HG02571 (cell line): ENCODE measurements around the gene TPRN.

Source experiments
- ATAC-seq: cut with Tn5 transposase; IDR thresholded peaks from one replicate; pipeline ENCODE4 v1.9.1; 2021; ENCODE audit warnings: mild to moderate bottlenecking, moderate library complexity; ENCODE audit not compliant: unreplicated experiment

Gene TPRN

DNA sequence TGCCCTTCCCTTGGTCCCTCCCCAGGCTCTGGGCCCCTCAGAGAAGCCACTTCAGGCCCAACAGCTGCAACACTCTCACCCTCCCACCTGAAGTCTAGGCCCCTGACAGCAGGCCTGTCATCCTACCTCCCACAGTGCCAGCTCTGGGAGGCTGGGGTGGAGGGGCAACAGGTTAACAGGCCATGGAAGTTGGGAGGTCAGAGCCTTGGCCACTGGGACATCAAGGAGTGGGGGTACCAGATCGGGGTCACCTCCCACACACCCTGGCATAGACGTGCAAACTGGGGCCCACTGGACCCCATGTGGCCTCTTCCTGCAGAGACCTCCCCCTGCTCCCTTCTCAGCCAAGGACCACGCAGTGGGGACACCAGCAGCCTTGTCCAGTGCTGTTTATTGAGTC is 9.3 kb downstream of the TPRN start:
- ATAC-seq, result no peak

DNA sequence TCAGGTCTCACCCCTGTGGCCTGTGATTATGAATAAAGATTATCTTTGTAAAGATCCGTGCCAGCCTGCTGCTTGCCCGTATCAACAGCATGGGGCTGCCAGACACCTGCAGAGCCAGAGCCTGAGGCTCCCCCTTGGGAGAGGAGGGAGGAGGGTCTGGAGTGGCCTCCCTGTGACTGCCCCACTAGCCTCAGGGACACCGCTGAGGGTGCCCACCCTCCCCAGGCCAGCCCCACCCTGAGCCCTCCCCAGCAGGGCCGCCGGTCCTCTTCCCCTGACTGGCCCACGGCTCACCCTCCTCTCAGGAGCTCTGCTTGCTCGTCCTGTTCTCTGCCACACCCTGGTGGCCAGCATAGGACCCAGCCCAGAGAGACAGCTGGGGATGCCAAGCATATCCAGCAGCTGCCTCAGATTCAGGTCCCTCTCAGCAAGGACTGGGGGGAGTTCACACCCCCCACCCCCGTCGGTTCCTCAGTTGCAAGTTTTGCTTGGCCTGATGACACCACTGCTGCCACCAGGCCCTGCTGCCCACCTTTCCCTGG is 10.2 kb downstream of the TPRN start:
- ATAC-seq, result no peak

DNA sequence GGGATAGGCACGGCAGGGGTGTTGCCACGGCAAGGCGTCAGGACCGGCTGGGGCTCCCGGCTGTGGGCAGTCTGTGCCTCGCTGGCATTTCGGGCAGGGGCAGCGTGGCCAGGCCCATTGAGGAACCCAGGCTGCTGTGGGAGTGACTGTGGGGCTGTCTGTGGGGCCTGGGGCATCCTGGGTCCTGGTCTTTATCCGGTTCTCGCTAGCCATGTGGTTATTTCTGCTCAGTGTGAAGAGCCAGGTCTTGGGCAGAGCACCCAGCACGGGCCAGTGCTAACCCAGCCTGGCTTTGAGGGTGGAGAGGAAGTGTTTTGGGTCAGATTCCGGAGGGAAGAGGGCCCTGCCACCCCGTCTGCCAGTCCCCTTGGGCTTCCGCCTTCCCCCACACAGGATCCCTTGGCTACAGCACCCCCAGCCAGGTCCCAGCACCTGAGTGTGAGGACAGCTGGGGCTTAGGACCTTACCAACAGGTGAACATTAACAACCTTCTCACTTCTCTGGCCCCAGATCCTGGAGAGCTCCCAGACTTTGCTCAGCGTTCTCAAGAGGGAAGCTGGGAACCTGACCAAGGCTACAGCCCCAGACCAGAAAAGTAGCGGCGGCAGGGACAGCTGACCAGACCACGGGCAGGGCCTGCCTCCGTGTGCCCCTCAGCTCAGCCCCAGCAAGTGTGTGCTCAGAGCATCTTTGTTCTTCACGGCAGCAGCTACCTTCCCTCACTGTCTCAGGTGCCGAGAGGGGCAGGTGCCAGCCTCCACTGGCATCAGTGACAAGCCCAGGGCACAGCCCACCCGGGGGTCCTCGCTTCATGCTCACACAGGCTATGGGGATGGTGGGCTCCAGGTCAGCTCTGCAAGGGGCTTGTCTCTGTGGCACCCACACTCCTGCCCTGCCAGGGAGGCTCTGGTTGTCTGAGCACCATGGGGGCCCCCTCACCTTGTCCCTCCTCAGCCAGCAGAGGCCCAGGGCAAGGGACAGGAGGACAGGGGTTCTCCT is 10.9 kb downstream of the TPRN start:
- peak; percentile 13 for ATAC-seq

DNA sequence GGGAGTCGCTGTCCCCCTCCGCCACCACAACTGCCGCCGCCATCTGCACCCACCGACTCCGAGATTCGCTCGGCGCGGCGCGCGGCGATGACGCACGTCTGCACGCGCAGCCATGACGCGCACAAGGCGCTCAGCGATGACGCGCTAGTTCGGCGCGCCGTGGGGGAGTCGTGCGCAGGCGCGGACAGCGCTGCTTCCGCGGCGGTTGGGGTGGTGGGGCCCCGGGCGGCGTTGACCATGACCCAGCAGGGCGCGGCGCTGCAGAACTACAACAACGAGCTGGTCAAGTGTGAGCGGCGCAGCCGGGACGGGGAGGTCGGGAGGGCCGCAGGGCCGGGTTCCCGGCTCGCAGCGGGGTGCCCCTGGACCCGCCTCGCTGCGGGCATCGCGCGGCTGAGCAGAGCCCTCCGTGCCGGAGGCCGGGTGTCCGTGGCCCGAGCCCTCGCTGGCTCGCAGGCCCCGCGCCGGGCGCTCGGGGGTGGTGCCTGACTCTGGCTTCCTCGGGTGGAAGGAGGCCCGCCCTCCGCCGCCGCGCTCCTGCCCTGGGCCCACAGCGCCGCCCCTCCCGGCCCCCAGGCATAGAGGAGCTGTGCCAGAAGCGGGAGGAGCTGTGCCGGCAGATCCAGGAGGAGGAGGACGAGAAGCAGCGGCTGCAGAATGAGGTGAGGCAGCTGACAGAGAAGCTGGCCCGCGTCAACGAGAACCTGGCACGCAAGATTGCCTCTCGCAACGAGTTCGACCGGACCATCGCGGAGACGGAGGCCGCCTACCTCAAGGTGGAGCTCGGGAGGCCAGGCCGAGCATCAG is 11.8 kb downstream of the TPRN start, which contains the start of the genes ANAPC2 and SSNA1:
ANAPC2 (minus strand) TSS at position 71 of the 807 bp plus-strand sequence; CDS start at position 43, 28 bp downstream.
SSNA1 (plus strand) TSS at position 187 of the 807 bp plus-strand sequence; CDS start at position 238, 51 bp downstream.
- peak; percentile 69 for ATAC-seq

DNA sequence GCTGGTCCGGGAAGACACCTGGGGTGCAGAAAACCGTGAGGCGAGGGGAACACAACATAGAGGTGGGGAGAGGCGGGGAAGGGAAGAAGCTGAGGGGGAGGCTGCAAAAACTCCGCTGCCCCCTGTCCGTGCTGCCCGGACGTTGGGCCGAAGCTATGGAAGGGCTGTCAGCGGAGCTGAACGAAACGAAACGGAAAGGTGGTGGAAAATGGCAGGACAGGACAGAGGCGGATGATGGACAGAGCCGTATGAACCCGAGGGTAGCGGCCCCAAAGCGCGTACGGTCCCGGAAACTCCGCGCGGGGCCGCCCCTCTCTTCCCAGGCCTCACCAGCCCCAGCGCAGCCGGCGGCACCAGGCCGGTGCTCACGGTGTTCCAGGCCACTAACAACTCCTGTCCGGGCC is 12.5 kb downstream of the TPRN start:
- no peak for ATAC-seq

DNA sequence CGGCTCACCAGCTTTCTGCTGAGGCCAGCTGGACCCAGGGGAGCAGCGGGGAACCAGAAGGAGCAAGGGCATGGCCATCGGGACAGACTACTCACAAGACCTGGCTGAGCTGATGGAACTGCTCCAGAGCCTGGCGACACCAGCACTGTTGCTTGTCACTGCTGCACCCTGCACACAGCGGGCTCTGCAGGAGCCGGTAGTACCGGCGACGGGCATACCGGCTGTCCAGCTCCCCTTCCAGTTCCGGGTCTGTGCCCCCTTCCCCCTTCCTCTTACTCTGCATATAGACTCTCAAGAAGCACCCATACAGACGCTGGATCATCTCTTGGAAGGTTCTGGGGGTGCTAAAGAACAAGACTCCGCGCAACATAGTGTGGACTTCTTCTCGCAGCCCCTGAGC is 13.2 kb downstream of the TPRN start:
- no peak for ATAC-seq

DNA sequence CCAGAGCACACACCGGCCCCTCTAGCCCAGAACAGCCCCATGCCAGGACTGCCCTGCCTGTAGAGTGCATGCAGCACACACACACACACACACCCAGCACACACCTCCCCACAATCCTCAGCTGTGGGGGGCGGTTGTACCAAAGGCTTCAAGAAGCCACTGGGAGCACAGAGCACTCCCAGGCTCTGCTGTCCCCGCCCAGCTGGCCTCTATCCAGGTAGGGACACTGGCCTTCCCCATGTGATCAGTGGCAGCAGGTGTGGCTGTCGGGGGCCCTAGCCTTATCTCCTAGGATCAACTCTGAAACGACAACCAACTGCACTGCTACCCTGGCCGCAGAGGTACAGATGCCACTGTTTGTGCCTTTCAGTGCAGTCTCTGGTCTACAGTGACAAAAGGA is 14.2 kb downstream of the TPRN start:
- ATAC-seq, result no peak

DNA sequence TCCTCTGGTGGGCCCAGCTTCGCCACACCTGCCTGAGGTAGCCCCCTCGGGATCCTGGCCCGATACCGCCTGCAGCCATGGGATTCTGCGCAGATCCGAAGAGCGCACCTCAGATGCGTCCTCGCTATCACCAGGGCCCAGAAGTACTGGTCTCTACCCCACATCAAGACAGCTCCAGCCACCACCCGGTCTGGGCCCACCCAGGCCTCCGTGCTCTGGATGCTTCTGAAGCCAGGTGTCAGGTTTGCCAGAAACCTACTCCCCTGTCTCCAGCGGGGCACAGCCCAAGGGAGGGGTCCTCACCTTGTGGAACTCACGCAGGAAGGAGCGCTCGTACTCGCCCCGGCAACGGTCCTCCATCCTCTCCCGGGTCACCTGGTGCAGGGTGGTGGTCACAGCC is 14.6 kb downstream of the TPRN start:
- no peak for ATAC-seq

DNA sequence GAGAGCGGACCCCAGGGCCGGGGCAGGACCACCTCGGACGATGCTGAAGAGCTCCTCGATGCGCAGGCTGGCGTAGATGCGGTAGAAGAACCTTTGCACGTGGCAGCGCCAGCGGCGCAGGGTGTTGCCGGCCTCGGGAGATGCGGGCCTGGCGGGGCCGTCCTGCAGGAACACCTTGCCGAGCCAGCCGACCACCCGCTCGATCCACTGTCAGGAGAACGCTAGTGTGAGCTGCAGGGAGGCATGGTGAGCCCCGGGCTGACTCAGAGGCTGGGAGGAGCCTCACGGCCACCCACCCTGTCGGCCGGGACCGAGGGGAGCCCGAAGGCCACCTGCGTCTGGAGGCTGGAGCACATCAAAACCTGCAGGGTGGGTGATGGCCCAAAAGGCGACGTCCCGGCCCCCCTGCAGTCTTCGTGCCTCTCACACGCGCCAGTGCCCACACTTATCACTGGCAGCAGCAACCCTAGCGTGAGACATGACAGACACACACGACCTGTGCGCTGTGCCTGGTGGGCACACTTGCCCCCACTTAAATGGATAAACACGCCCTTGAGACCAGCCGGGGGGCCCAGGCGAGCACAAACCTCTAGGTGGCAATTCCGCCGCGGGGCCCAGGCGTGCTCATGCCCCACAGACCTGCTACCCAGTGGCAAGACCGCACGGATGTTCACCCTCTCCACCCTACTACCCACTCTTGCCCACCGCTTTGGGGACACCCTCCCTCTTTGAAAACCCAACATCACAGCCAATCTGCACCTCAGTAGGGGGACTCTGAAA is 15.5 kb downstream of the TPRN start:
- no peak for ATAC-seq

DNA sequence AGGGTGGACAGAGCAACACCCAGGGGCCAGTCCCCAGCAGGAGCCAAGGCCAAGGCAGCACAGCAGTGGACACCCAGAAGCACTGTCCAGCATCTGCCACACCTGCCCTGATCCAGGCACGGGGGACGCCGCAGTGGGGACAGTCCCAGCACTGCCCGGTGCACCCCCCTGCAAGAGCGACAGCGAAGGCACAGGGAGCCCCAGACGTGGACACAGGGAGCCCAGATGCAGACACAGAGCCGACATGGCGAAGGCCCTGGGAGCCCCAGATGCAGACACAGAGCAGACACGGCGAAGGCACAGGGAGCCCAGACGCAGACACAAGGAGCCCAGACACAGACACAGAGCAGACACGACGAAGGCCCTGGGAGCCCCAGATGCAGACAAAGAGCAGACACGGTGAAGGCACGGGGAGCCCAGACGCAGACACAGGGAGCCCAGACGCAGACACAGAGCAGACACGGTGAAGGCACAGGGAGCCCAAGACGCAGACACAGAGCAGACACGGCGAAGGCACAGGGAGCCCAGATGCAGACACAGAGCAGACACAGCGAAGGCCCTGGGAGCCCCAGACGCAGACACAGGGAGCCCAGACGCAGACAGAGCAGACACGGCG is 16.5 kb downstream of the TPRN start:
- no peak for ATAC-seq

DNA sequence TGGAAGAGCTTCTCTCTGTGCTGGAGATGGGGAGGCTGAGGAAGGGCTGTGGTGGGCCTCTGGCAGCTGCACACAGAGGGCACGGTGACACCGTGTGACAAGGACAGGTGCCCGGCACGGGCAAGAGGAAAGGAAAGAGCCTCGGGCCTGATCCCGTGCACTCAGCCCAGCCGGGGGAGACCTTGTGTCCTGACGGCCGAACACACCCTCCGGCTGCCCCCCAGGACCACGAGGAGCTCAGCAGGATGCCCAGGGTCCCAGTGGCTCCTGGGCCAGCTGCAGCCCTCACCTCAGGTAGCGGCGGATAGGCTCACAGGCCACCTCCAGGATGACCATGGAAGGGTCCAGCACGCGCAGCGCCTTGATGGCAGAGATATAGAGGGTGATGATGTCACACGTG is 17.7 kb downstream of the TPRN start:
- ATAC-seq, result no peak

DNA sequence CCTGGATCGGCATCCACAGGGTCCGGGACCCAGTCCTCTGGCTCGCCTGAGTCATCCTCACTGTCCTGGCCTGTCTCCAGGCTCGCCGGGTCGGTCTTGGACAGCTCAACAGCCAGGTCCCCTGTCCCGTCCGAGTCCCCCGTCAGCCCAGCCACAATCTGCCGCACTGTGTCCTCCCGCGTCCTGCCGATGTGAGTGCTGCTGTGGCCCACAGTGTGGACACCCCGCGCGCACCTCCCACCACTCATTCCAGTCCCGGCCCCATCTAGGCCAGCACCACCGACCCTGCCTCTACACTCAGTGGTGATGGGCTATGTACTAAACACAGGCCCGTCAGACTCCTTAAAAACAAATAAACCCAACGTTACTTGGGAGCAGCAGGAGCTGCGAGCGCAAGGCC is 18.9 kb downstream of the TPRN start:
- no peak for ATAC-seq

DNA sequence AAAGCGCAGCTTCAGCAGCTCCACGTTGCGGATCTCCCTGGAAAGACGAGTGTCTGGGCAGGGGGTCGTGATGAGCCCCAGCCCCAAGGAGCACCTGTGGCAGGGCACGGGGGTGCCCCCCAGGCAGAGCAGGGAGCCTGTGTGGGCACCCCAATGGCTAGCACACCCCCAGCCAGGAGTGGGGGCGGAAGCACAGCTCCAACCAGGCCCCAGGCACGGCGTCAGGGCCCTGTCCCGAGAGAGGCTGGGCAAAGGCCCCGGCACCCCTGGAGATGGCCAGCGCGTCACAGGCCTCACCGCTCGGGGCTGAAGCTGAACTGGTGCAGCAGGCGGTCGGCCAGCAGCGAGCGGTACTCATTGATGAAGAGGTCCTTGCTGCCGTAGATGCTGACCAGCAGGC is 20.1 kb downstream of the TPRN start:
- no peak for ATAC-seq

DNA sequence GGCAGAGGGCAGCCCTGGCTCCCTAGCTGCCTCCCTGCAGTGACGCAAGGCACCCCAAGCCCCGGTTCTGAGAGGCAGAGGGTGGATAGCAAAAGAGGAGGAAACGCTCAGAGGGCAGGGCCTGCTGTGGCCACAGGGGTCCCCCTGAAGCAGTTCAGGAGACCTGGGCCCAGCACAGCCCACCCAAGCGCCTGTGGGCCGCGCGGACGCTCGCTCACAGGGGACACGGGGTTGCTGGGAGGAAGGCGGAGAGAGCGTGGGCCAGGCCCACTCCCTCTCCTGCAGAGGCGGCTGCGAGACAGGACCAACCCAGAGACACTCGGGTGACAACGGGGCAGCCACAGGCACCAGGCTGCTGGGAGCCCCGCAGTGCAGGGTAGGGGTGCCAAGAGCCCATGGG is 20.8 kb downstream of the TPRN start:
- no peak for ATAC-seq

DNA sequence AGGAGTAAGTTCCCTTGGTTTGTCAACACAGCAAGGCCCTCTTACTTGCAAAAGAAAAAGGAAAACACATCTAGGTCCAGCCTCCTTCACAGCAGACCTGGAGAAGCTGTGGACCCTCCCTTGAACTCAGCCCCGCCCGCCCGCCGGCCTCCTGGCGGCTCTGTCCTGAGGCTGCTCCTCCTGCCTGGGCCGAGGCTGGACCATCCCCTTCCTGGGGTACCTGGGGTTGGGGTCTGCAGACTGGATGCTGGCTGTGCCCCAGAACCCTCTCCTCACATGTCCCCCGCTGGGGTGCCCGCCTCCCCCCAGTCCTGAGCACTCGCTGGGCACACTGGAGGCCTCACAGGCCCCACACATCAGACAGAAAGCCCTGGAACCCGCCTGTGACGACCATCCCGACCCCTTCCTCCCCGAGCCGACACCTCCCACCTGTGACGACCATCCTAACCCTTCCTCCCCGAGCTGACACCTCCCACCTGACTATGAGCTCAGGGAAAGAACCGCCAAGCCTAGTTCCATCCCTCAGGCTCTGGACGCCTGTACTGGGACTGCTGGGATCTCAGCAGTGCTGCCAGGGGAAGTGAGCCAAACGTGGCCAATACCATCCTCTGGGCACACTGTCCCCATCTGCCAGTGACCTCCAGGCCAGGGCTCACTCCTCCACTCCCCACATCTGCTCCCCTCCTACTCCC is 21.5 kb downstream of the TPRN start:
- ATAC-seq, result no peak

DNA sequence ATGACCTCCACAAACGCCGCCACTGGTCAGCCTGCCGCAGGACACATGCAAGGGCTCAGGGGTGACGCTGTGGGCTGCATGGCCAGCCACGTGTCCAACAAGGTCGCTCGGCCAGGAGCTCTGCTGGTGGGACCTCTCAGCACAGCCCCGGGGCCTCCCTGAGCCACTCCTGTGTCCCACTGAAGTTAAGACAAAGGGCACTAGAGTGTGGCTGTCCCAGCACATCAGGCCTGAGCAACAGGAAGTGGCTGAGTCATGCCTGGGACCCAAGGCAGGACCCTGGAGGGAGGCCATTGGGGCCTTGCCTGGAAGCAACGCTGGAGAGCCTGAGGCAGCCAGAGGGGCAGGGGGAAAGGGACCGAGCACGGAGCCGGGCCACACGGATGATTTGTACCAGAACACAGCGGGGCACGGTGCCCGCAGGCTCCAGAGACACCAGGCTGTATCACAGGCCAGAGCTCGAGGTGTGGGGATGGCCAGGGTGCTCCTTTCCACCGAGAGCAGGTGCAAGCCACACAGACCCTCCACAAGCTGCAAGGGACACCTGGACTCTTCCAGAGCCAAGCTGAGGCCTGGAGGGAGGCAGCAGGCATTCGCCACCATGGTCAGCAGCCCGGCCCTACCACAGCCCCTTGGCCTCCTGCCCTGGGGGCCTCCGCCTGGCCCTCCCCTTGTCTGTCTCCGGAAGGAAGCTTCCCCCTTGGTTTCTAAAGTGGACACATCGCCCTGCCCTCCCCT is 22.2 kb downstream of the TPRN start:
- no peak for ATAC-seq

DNA sequence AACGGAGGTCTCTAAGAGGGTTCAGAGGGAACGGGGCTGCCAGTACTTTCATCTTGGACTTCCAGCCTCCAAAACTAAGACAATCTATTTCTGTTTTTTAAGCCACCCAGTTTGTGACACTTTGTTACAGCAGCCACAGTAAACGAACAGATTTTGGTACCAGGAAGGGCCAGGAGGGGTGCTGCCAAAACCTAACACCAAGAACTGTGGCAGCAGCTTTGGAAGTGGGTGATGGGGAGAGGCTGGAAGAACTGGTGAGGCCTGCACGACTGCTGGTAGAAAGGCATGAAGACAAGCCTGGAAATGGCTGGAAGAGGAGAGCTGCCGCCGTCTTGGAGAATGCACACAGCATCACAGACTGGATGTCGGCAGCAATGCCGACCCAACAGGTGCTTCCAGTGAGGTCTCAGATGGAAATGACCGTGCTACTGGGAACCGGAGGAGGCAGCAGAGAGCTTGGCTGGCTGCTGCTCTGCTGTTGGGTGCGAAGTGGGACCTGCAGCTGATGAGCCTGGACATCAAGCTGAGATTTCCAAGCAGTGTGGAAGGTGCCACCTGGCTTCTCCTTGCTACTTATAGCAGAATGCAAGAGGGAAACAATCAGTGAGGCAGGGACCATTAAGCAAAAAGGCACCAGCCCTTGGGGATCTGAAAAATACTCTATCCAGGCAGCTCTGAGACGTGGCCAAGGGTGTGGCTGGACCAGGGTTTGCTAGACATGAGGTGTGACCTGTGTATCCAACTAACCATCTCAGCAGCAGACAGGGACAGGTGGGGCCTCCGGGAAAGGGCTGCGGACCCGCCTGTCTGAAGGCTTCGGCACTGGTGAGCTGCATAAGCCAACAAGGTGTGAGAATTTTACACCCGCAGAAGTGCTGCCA is 24.0 kb downstream of the TPRN start:
- no peak for ATAC-seq
